Caco-2 (cell line): ENCODE data around the gene NEMP1. TPM values are rescaled to one million over a fixed set of nuclear protein-coding genes. Genes with fewer than 3 reads are reported as not detected.
A peak's percentile ranks its signal among the peaks of the same experiment; 100 is the strongest.

Experiments used
- BruUV-seq: library from RNA; stranded (reverse); fragments of 400-500 nt; replicated peaks from 2 replicates; lab custom pipeline; 2021; lab: Mats Ljungman, UMichigan
- CTCF ChIA-PET: fragments of 300-600 bp; sonication (Branson Sonifier 250); formaldehyde crosslinking; loops from one replicate; lab custom pipeline; 2022; ENCODE audit warnings: antibody characterized with exemption; lab: Charles Lee
- POLR2A ChIA-PET: fragments of 300-600 bp; sonication (Branson Sonifier 250); formaldehyde crosslinking; loops from one replicate; lab custom pipeline; 2022; ENCODE audit warnings: antibody characterized with exemption; lab: Charles Lee
- DNase-seq, 2 experiments: peaks; one replicate each; pipeline versions ENCODE4 v3.0.0 to v3.0.0-alpha.2; 2020 to 2022
- H3K27me3 ChIP-seq: replicated peaks from 2 replicates; pipeline ENCODE4 v1.6.0; 2011; ENCODE audit warnings: low read length; ENCODE audit not compliant: control insufficient read depth, insufficient read depth
- H3K36me3 ChIP-seq: 2 replicates; pipeline ENCODE4 v1.5.1; 2011; ENCODE audit warnings: low read length; ENCODE audit not compliant: control insufficient read depth, insufficient read depth
- H3K4me1 ChIP-seq: fragments of 250-450 bp; sonication (Bioruptor Pico); 2 replicates; pipeline ENCODE4 v1.5.1; 2020; ENCODE audit warnings: mild to moderate bottlenecking
- H3K4me3 ChIP-seq: 2 replicates; pipeline ENCODE4 v1.5.1; 2011; ENCODE audit warnings: low read depth, mild to moderate bottlenecking, control low read depth, low read length
- H3K9me3 ChIP-seq: fragments of 250-450 bp; sonication (Bioruptor Pico); 2 replicates; pipeline ENCODE4 v1.5.1; 2020; ENCODE audit warnings: mild to moderate bottlenecking, moderate library complexity
- H3K27ac Mint-ChIP-seq: one replicate; pipeline ENCODE4 v1.8.0; 2022; ENCODE audit warnings: mixed read lengths; ENCODE audit not compliant: unreplicated experiment
- H3K27me3 Mint-ChIP-seq: one replicate; pipeline ENCODE4 v1.8.0; 2022; ENCODE audit warnings: mixed read lengths; ENCODE audit not compliant: insufficient read depth, unreplicated experiment
- H3K36me3 Mint-ChIP-seq: one replicate; pipeline ENCODE4 v1.8.0; 2022; ENCODE audit warnings: mild to moderate bottlenecking, mixed read lengths; ENCODE audit not compliant: insufficient read depth, unreplicated experiment
- H3K4me1 Mint-ChIP-seq: one replicate; pipeline ENCODE4 v1.8.0; 2022; ENCODE audit warnings: low read depth, mixed read lengths; ENCODE audit not compliant: unreplicated experiment
- H3K4me3 Mint-ChIP-seq: one replicate; pipeline ENCODE4 v1.8.0; 2022; ENCODE audit warnings: mild to moderate bottlenecking, moderate library complexity, mixed read lengths; ENCODE audit not compliant: unreplicated experiment
- H3K9me3 Mint-ChIP-seq: one replicate; pipeline ENCODE4 v1.8.0; 2022; ENCODE audit warnings: mixed read lengths; ENCODE audit not compliant: unreplicated experiment
- CTCF ChIP-seq, 2 experiments: fragments of 200-600 bp in 1 of 2; IDR thresholded peaks; 1 replicate in 1 of 2; 2 replicates in 1 of 2; pipeline versions ENCODE4 v1.5.1 to v1.8.0; 2011 to 2022; ENCODE audit warnings: antibody characterized with exemption in 1 of 2, control low read depth in 1 of 2, inconsistent platforms in 1 of 2, low read depth in 1 of 2, low read length in 1 of 2, mild to moderate bottlenecking in 1 of 2, moderate library complexity in 1 of 2; ENCODE audit not compliant: insufficient read depth in 1 of 2, severe bottlenecking in 1 of 2, unreplicated experiment in 1 of 2
- intact Hi-C: fragments of 100-400 bp; cut with micrococcal nuclease; formaldehyde crosslinking; loops from one replicate; pipeline ENCODE4 v1.10.0; 2022; ENCODE audit not compliant: unreplicated experiment
- total RNA-seq: library from RNA; stranded (reverse); gene quantifications from 2 replicates; pipeline ENCODE4 v1.2.3, GENCODE V29; 2022

NEMP1 gene
- total RNA-seq, 1 experiment from 2014 or later: 40.1 TPM

GRCh38 chr12:57006809-57007475, 71.6 kb downstream of the NEMP1 start:
- Mint-ChIP-seq H3K27me3 (no peaks in the 10 kb centered on the region), H3K36me3 (peaks cover 22% of the 10 kb centered on the region), H3K4me3 (peak overlapping the region; percentile 80), H3K9me3 (no peaks in the 10 kb centered on the region), H3K27ac (peak overlapping the region; percentile 57), H3K4me1 (peaks cover 41% of the 10 kb centered on the region)
- no peaks in the 10 kb centered on the region for H3K9me3 ChIP-seq
- peak overlapping the region; percentile 22 for H3K4me3 ChIP-seq
- no peak for TF ChIP-seq CTCF (IDR thresholded peaks at IDR 0.05; ENCODE audit: insufficient read depth in 1 of 2, low read depth in 1 of 2, low read length in 1 of 2, severe bottlenecking in 1 of 2, unreplicated experiment in 1 of 2)
- BruUV-seq: no TSS peak
- CTCF ChIA-PET: interaction anchor here (0.7 kb wide), 1 partner anchor 13 kb away, joined by 4 read pairs; a partner anchor contains a TSS
- intact Hi-C loops: no loop called here
- H3K27me3 ChIP-seq: no peaks in the 10 kb centered on the region
- DNase-seq: no peak
- peaks cover 23% of the 10 kb centered on the region for H3K4me1 ChIP-seq
- POLR2A ChIA-PET: no interaction called here
- peaks cover 6% of the 10 kb centered on the region; the same call in 1 of the 2 replicates for H3K36me3 ChIP-seq

- TF ChIP-seq CTCF (IDR thresholded peaks at IDR 0.05; ENCODE audit: insufficient read depth in 1 of 2, low read depth in 1 of 2, low read length in 1 of 2, severe bottlenecking in 1 of 2, unreplicated experiment in 1 of 2): peak; percentile 58 to 66
- Mint-ChIP-seq H3K4me3 (peak within 1 kb of the TSS; percentile 80), H3K36me3 (peaks cover 29% of the 10 kb centered on the region), H3K27ac (peak within 1 kb of the TSS; percentile 57), H3K9me3 (no peaks in the 10 kb centered on the region), H3K4me1 (peaks cover 41% of the 10 kb centered on the region), H3K27me3 (no peaks in the 10 kb centered on the region)
- no TSS peak for BruUV-seq
- Histone ChIP-seq H3K27me3 (no peaks in the 10 kb centered on the region), H3K4me1 (peaks cover 28% of the 10 kb centered on the region), H3K9me3 (no peaks in the 10 kb centered on the region), H3K4me3 (peak within 1 kb of the TSS; percentile 78), H3K36me3 (peaks cover 6% of the 10 kb centered on the region; the same call in 1 of the 2 replicates)
- peak in 1 of 2 experiments; percentile 82 for DNase-seq
- intact Hi-C loops: no loop called here
- POLR2A ChIA-PET: no interaction called here
- CTCF ChIA-PET: interaction anchor here (0.9 to 1.6 kb wide), 2 partner anchors 12 to 106 kb away, joined by 5 to 7 read pairs; no protein-coding TSS in a partner anchor
These were observed 72.4 kb downstream of the NEMP1 start, which contains the start of gene ZBTB39 for GRCh38 chr12:57005980-57006808. Gene ZBTB39 (minus strand): TSS chr12:57006546. CDS start chr12:57004917, 1,629 bp downstream.

Other genes with a start within 250 kb of the NEMP1 start
- gene SDR9C7, start 144.4 kb downstream of the NEMP1 start, total RNA-seq: not detected in 2 replicates
- gene RDH16, start 121.2 kb downstream of the NEMP1 start, total RNA-seq: 0.39 and 0.53 TPM in 2 replicates
- gene ZBTB39, start 72.2 kb downstream of the NEMP1 start, total RNA-seq: 12.2 and 12.8 TPM in 2 replicates
- gene TAC3, start 62.3 kb downstream of the NEMP1 start, total RNA-seq: 1.6 and 3.1 TPM in 2 replicates
- 9.3 and 11.9 TPM in 2 replicates for gene MYO1A, start 28.7 kb downstream of the NEMP1 start, total RNA-seq
- gene NAB2, start 10.3 kb upstream of the NEMP1 start, total RNA-seq: 15.7 and 16.4 TPM in 2 replicates
- gene STAT6, start 32.6 kb upstream of the NEMP1 start, total RNA-seq: 44.2 and 49.5 TPM in 2 replicates
- 106 and 111 TPM in 2 replicates for gene LRP1, start 49.7 kb upstream of the NEMP1 start, total RNA-seq
- not detected in 2 replicates for gene LRP1-AS, start 68.8 kb upstream of the NEMP1 start, total RNA-seq
- 10.0 and 10.6 TPM in 2 replicates for gene NXPH4, start 138.0 kb upstream of the NEMP1 start, total RNA-seq
- gene SHMT2, start 150.9 kb upstream of the NEMP1 start, total RNA-seq: 387 and 466 TPM in 2 replicates
- gene STAC3, start 172.4 kb upstream of the NEMP1 start, total RNA-seq: 0.70 and 1.3 TPM in 2 replicates